Endothelial cell (in vitro differentiated cells): Measurements from ENCODE around the gene NRAS. TPM values are rescaled to one million over a fixed set of nuclear protein-coding genes. Genes with fewer than 3 reads are reported as not detected.

Experiments used
- DNase-seq: peaks from one replicate; pipeline ENCODE4 v3.0.0; 2021; ENCODE audit warnings: low spot score
- H3K27ac Mint-ChIP-seq: one replicate; pipeline ENCODE4 v1.8.0; 2021; ENCODE audit warnings: mixed read lengths, inconsistent platforms; ENCODE audit not compliant: unreplicated experiment
- H3K27me3 Mint-ChIP-seq: one replicate; pipeline ENCODE4 v1.8.0; 2021; ENCODE audit warnings: mild to moderate bottlenecking, moderate library complexity, mixed read lengths, inconsistent platforms; ENCODE audit not compliant: unreplicated experiment
- H3K36me3 Mint-ChIP-seq: one replicate; pipeline ENCODE4 v1.8.0; 2021; ENCODE audit warnings: mild to moderate bottlenecking, low read depth, mixed read lengths, inconsistent platforms; ENCODE audit not compliant: unreplicated experiment
- H3K4me1 Mint-ChIP-seq: one replicate; pipeline ENCODE4 v1.8.0; 2021; ENCODE audit warnings: mild to moderate bottlenecking, mixed read lengths, inconsistent platforms; ENCODE audit not compliant: unreplicated experiment
- H3K4me3 Mint-ChIP-seq: one replicate; pipeline ENCODE4 v1.8.0; 2021; ENCODE audit warnings: mild to moderate bottlenecking, mixed read lengths, inconsistent platforms; ENCODE audit not compliant: unreplicated experiment
- H3K9me3 Mint-ChIP-seq: one replicate; pipeline ENCODE4 v1.8.0; 2021; ENCODE audit warnings: mixed read lengths, inconsistent platforms; ENCODE audit not compliant: unreplicated experiment
- CTCF ChIP-seq: fragments of 200-600 bp; sonication (generic); IDR thresholded peaks from one replicate; pipeline ENCODE4 v1.5.0; 2021; ENCODE audit warnings: antibody characterized with exemption; ENCODE audit not compliant: unreplicated experiment
- total RNA-seq: library from RNA; stranded (reverse); fragmentation: NEBNext Ultra II Directional; extraction: Animal tissue kit (Norgen Biotek cat#: 25700); gene quantifications from one replicate; pipeline ENCODE4 v1.2.1, GENCODE V29; 2021; ENCODE audit not compliant: unreplicated experiment

Gene NRAS
- total RNA-seq, 1 donor from 2014 or later, result 74.0 TPM

- Mint-ChIP-seq H3K9me3 (no peaks in the 10 kb centered on the region), H3K27me3 (no peaks in the 10 kb centered on the region), H3K4me3 (no peak overlapping the region), H3K4me1 (peaks cover 2% of the 10 kb centered on the region), H3K36me3 (peaks cover 5% of the 10 kb centered on the region), H3K27ac (no peak overlapping the region)
- no peak for DNase-seq
- TF ChIP-seq CTCF, result no peak
Measured at GRCh38 chr1:114703242-114703641, 13.3 kb downstream of the NRAS start.

GRCh38 chr1:114702737-114703136 lies 13.8 kb downstream of the NRAS start:
- DNase-seq, result no peak
- Mint-ChIP-seq H3K4me3 (no peak overlapping the region), H3K4me1 (peaks cover 2% of the 10 kb centered on the region), H3K27ac (no peak overlapping the region), H3K27me3 (no peaks in the 10 kb centered on the region), H3K9me3 (no peaks in the 10 kb centered on the region), H3K36me3 (peaks cover 3% of the 10 kb centered on the region)
- no peak for TF ChIP-seq CTCF

- Mint-ChIP-seq H3K4me3 (no peak overlapping the region), H3K27ac (no peak overlapping the region), H3K9me3 (no peaks in the 10 kb centered on the region), H3K4me1 (peaks cover 7% of the 10 kb centered on the region), H3K27me3 (no peaks in the 10 kb centered on the region), H3K36me3 (no peaks in the 10 kb centered on the region)
- no peak for DNase-seq
- TF ChIP-seq CTCF, result no peak
Measured at GRCh38 chr1:114701931-114702330, 14.6 kb downstream of the NRAS start.

DNA sequence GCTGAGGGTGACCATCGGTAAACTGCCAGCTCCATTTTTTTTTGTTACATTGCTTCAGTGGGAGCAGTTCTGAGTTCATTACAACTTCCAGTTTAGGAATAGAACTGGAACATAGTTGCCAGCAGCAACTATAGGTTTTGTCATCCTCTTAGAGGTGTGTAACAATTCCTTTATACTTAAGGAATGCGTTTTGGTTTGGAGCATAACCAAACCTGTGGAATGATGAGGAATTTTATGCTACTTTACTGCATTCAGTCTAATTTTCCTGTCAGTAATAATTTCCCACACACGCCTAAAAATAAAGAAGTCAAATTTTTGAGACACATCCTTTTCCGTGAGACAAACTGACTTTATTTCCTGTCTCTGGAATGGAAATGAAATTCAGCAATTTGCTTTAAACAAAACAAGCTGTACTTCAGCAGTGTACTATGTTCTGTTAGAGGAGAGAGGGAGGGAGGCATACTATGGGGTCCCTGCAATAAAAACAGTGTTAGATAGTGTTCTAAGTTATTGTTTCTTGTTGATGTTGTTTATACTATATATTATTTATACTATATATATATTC lies 16.5 kb downstream of the NRAS start:
- TF ChIP-seq CTCF, result no peak
- H3K27ac Mint-ChIP-seq, result no peak overlapping the region
- peaks cover 15% of the 10 kb centered on the region for H3K4me1 Mint-ChIP-seq
- H3K9me3 Mint-ChIP-seq, result no peaks in the 10 kb centered on the region
- DNase-seq, result no peak
- no peak overlapping the region for H3K4me3 Mint-ChIP-seq
- no peaks in the 10 kb centered on the region for H3K36me3 Mint-ChIP-seq
- peaks cover 6% of the 10 kb centered on the region for H3K27me3 Mint-ChIP-seq

DNA sequence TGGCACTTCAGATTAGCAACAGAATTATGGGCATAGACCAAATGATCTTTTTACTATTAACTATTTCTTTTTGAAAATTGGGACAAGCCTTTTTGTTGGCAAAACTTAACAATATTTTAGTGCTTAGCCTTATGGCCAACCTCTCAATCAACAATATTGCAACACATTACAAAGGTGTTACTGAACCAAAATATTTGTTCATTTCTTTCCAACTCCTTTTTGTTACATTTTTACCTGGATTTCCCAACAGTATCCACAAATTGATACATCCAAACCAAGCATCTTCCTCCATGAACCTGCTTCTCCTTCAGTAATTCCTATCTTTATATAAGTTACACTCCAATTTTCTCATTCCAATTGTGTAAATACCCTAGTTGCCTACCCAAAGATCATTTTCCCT lies 19.8 kb downstream of the NRAS start:
- Mint-ChIP-seq H3K27me3 (peaks cover 6% of the 10 kb centered on the region), H3K4me3 (no peak overlapping the region), H3K4me1 (peaks cover 15% of the 10 kb centered on the region), H3K9me3 (no peaks in the 10 kb centered on the region), H3K27ac (no peak overlapping the region), H3K36me3 (no peaks in the 10 kb centered on the region)
- DNase-seq, result no peak
- no peak for TF ChIP-seq CTCF
